ENCODE data around the gene UNC13B. TPM values are rescaled to one million over a fixed set of nuclear protein-coding genes. Genes with fewer than 3 reads are reported as not detected.

The UNC13B gene
- total and polyA plus RNA-seq, 9 of the 15 experiments (the other 6 are each of a cell fraction or from before 2014, with no cell fraction given) = 2.4 to 11.5 (median 8.6) TPM

DNA sequence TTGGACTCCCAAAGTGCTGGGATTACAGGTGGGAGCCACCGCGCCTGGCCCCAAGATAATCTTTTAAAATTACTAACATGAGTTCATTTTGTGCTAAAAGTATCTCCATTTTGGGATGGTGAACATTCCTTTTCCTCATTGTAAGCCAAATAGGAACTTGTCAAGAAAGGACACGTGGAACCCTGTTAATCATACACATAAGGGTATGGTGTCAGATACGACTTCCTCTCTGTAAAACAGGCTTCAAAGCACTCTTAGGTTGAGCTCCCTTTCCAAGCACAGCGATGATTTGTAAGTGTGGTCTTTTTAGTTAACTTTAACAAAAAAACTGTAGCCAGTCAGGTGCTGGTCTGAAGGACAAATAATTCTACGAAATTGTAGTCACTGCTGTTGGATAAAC, 132.7 kb downstream of the UNC13B start (continued):
- TF ChIP-seq ESRRB (CRISPR knock-in tag; IDR thresholded peaks at IDR 0.05; ENCODE audit: borderline replicate concordance) (no peak), SP2 (IDR thresholded peaks at IDR 0.05; ENCODE audit: extremely low read depth, low read depth, low read length, poor library complexity, severe bottlenecking) (no peak), SRF (CRISPR knock-in tag; IDR thresholded peaks at IDR 0.05) (no peak), TGIF2 (CRISPR knock-in tag; IDR thresholded peaks at IDR 0.05) (no peak), CHD2 (IDR thresholded peaks at IDR 0.05; ENCODE audit: low read depth, low read length) (no peak)

DNA sequence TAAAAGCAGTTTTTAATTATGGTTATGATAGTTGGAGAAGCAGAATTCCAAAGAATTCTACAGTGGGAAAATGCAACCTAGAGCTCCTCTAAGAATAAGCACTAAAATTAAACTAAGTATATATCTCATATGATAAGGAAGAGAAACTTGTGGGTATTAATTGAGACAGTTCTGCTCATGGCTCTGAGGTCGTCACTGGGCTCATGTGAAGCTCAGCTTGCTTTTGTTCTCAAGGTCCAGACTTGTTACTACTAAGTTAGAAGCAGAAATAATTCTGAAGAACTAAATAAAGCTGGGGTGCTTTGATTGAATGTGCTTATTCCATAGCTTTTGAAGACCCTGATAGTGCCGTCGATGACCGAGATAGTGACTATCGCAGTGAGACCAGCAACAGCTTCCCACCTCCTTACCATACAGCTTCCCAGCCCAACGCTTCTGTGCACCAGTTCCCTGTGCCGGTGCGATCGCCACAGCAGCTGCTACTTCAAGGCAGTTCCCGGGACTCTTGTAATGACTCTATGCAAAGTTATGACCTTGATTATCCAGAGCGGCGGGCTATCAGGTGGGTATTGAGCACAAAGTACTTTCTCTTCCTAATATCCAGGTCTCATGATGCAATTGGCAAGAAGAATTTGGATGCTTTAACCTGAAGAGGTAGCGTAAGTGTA, 133.7 kb downstream of the UNC13B start:
- H3K79me2 ChIP-seq (ENCODE audit: control insufficient read depth, insufficient read depth, low read length) = no peaks in the 10 kb centered on the region
- H3K36me3 ChIP-seq (ENCODE audit: control insufficient read depth, insufficient read depth, low read length) = no peaks in the 10 kb centered on the region
- H3K9me1 ChIP-seq (ENCODE audit: control insufficient read depth, insufficient read depth, low read length) = no peaks in the 10 kb centered on the region
- H4K20me1 ChIP-seq (replicated peaks; ENCODE audit: control insufficient read depth, insufficient read depth, low read length) = no peaks in the 10 kb centered on the region
- ChIA-PET CTCF (ENCODE audit: low intra/inter-chr PET ratio) (no interaction called here), POLR2A (interaction anchor here (0.7 kb wide), 1 partner anchor 33 kb away, joined by 3 read pairs; no protein-coding TSS in a partner anchor)
- H3K4me2 ChIP-seq (ENCODE audit: insufficient read depth, low read length) = no peak overlapping the region
- intact Hi-C loops (cut with micrococcal nuclease) (no loop called here), in situ Hi-C loops (cut with MboI) (no loop called here)
- peaks cover 0 to 2% of the 10 kb centered on the region in 2 experiments; a peak in 1 of 5 replicates for H3K4me1 ChIP-seq (replicated peaks in 1 of 2; ENCODE audit: control insufficient read depth in 2 of 2, insufficient read depth in 2 of 2, low read length in 2 of 2)
- H3K27ac ChIP-seq (ENCODE audit: extremely low read depth, low read depth, low read length) = no peak overlapping the region
- no peaks in the 10 kb centered on the region for H3K9me3 ChIP-seq (replicated peaks; ENCODE audit: control insufficient read depth, insufficient read depth, low read depth, low read length)
- H3K27me3 ChIP-seq (ENCODE audit: control insufficient read depth in 2 of 2, insufficient read depth in 2 of 2, low read length in 2 of 2) = no peaks in the 10 kb centered on the region
- H3K9ac ChIP-seq (ENCODE audit: insufficient read depth in 1 of 2, low read depth in 2 of 2, low read length in 2 of 2) = no peak overlapping the region
- no peak for ATAC-seq
- no peak overlapping the region for H3K4me3 ChIP-seq
- FAIRE-seq = no peak
- no peak for TF ChIP-seq NRF1 (conservative IDR thresholded peaks at IDR 0.05 in 1 of 2, IDR thresholded peaks at IDR 0.05 in 1 of 2)
- TF ChIP-seq KHSRP (IDR thresholded peaks at IDR 0.05) = no peak
- TF ChIP-seq GTF2F1 (IDR thresholded peaks at IDR 0.05; ENCODE audit: low read depth, low read length) = no peak
- no peak for TF ChIP-seq PTRF (tag; IDR thresholded peaks at IDR 0.05)
- TF ChIP-seq, protein P1, sequence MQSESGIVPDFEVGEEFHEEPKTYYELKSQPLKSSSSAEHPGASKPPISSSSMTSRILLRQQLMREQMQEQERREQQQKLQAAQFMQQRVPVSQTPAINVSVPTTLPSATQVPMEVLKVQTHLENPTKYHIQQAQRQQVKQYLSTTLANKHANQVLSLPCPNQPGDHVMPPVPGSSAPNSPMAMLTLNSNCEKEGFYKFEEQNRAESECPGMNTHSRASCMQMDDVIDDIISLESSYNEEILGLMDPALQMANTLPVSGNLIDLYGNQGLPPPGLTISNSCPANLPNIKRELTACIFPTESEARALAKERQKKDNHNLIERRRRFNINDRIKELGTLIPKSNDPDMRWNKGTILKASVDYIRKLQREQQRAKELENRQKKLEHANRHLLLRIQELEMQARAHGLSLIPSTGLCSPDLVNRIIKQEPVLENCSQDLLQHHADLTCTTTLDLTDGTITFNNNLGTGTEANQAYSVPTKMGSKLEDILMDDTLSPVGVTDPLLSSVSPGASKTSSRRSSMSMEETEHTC (IDR thresholded peaks at IDR 0.05) = no peak
- TF ChIP-seq, protein P2, sequence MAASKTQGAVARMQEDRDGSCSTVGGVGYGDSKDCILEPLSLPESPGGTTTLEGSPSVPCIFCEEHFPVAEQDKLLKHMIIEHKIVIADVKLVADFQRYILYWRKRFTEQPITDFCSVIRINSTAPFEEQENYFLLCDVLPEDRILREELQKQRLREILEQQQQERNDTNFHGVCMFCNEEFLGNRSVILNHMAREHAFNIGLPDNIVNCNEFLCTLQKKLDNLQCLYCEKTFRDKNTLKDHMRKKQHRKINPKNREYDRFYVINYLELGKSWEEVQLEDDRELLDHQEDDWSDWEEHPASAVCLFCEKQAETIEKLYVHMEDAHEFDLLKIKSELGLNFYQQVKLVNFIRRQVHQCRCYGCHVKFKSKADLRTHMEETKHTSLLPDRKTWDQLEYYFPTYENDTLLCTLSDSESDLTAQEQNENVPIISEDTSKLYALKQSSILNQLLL (CRISPR knock-in tag; IDR thresholded peaks at IDR 0.05; ENCODE audit: borderline replicate concordance) = no peak
- no peak for TF ChIP-seq ADNP (tag; IDR thresholded peaks at IDR 0.05)
- WGBS (ENCODE audit: insufficient coverage, low coverage, missing lambda C conversion rate) = 93% methylated on average over 13 of the region's 13 CpGs
- no TSS peak for BruUV-seq (replicated peaks)
- H2AFZ ChIP-seq (ENCODE audit: low read depth, low read length) = no peak overlapping the region
- no peak for DNase-seq (ENCODE audit: extremely low read depth in 1 of 4, low spot score in 3 of 4)
